WTC11 (cell line): ENCODE data around the gene VSIG4.

ENCODE experiments used
- ETV6 ChIP-seq: sonication (generic); formaldehyde crosslinking; IDR thresholded peaks from 2 replicates; pipeline ENCODE4 v1.8.1; 2022; ENCODE audit warnings: mild to moderate bottlenecking, missing genetic modification reagents
- KAT7 ChIP-seq: sonication (generic); formaldehyde crosslinking; IDR thresholded peaks from 2 replicates; pipeline ENCODE4 v1.8.1; 2023; ENCODE audit warnings: missing genetic modification reagents, mild to moderate bottlenecking, borderline replicate concordance
- MAX ChIP-seq: sonication (generic); formaldehyde crosslinking; IDR thresholded peaks from 2 replicates; pipeline ENCODE4 v1.8.0; 2022; ENCODE audit warnings: mild to moderate bottlenecking, missing genetic modification reagents
- MYBL2 ChIP-seq: sonication (generic); formaldehyde crosslinking; IDR thresholded peaks from 2 replicates; pipeline ENCODE4 v1.8.1; 2023; ENCODE audit warnings: mild to moderate bottlenecking, moderate library complexity, missing genetic modification reagents
- SMAD3 ChIP-seq: sonication (generic); formaldehyde crosslinking; IDR thresholded peaks from 2 replicates; pipeline ENCODE4 v1.8.0; 2022; ENCODE audit warnings: missing genetic modification reagents, mild to moderate bottlenecking, borderline replicate concordance
- TCF7 ChIP-seq: sonication (generic); formaldehyde crosslinking; IDR thresholded peaks from 2 replicates; pipeline ENCODE4 v1.8.0; 2022; ENCODE audit warnings: mild to moderate bottlenecking, low read depth, missing genetic modification reagents, moderate library complexity
- TEAD4 ChIP-seq: sonication (generic); formaldehyde crosslinking; IDR thresholded peaks from 2 replicates; pipeline ENCODE4 v1.8.0; 2022; ENCODE audit warnings: mild to moderate bottlenecking, missing genetic modification reagents
- USF1 ChIP-seq: sonication (generic); formaldehyde crosslinking; IDR thresholded peaks from 2 replicates; pipeline ENCODE4 v1.8.0; 2022; ENCODE audit warnings: mild to moderate bottlenecking, missing genetic modification reagents
- ZNF263 ChIP-seq: sonication (generic); formaldehyde crosslinking; IDR thresholded peaks from 2 replicates; pipeline ENCODE4 v1.8.1; 2022; ENCODE audit warnings: low read depth, mild to moderate bottlenecking, moderate library complexity, missing genetic modification reagents
- TF ChIP-seq, protein P1 (sequence below): fragments of 200-600 bp; IDR thresholded peaks from 2 replicates; pipeline ENCODE4 v1.8.0; 2022; ENCODE audit warnings: antibody characterized with exemption
- TF ChIP-seq, protein P2 (sequence below): sonication (generic); formaldehyde crosslinking; IDR thresholded peaks from 2 replicates; pipeline ENCODE4 v1.8.1; 2023; ENCODE audit warnings: mild to moderate bottlenecking, missing genetic modification reagents, moderate library complexity

DNA sequence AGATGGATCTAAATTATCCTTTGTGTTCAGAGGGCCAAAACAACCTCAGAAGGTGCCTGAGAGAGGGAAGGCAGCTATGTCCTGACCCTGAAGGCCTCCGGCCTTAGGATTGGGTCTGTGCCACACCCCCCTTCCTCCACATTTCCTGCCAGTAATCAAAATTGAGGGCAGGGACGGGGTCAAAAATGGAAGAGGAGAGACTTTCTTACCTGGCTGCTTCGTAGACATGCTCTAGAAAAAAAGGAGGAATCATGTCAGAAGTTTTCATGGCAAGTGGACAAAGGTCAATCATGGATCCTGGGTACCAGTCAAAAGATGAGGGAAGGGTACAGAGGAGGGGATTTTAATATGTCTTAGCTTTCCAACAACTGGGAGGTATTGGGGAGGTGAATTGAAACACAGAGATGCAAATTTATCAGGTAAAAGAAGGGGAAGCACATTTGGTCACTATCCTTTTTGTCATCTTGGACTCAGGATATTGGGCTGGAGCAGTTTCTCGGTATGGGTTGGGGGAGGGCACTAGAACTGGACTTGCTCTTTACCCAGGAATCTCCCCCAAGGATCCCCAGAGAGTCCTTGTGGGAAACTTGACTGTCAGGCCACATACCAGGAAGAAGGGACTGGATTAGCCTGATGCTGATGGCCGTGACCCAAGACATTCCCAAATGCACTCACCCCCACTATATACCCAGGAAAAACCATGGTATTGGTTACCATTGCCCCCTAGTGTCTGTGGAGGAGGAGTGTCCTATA is 17.1 kb downstream of the VSIG4 start:
- TF ChIP-seq ETV6 (CRISPR knock-in tag): no peak
- TF ChIP-seq, protein P1, sequence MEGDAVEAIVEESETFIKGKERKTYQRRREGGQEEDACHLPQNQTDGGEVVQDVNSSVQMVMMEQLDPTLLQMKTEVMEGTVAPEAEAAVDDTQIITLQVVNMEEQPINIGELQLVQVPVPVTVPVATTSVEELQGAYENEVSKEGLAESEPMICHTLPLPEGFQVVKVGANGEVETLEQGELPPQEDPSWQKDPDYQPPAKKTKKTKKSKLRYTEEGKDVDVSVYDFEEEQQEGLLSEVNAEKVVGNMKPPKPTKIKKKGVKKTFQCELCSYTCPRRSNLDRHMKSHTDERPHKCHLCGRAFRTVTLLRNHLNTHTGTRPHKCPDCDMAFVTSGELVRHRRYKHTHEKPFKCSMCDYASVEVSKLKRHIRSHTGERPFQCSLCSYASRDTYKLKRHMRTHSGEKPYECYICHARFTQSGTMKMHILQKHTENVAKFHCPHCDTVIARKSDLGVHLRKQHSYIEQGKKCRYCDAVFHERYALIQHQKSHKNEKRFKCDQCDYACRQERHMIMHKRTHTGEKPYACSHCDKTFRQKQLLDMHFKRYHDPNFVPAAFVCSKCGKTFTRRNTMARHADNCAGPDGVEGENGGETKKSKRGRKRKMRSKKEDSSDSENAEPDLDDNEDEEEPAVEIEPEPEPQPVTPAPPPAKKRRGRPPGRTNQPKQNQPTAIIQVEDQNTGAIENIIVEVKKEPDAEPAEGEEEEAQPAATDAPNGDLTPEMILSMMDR: no peak
- TF ChIP-seq MAX (CRISPR knock-in tag): no peak
- TF ChIP-seq ZNF263 (CRISPR knock-in tag): no peak
- TF ChIP-seq MYBL2 (CRISPR knock-in tag): no peak
- no peak for TF ChIP-seq KAT7 (CRISPR knock-in tag)
- TF ChIP-seq TEAD4 (CRISPR knock-in tag): no peak
- TF ChIP-seq TCF7 (CRISPR knock-in tag): no peak
- TF ChIP-seq, protein P2, sequence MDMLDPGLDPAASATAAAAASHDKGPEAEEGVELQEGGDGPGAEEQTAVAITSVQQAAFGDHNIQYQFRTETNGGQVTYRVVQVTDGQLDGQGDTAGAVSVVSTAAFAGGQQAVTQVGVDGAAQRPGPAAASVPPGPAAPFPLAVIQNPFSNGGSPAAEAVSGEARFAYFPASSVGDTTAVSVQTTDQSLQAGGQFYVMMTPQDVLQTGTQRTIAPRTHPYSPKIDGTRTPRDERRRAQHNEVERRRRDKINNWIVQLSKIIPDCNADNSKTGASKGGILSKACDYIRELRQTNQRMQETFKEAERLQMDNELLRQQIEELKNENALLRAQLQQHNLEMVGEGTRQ: no peak
- no peak for TF ChIP-seq USF1 (CRISPR knock-in tag)
- no peak for TF ChIP-seq SMAD3
